Left lung (tissue), 10 donors: ENCODE results near the gene INVS. TPM values are rescaled to one million over a fixed set of nuclear protein-coding genes. Genes with fewer than 3 reads are reported as not detected.

ENCODE experiments used
- ATAC-seq: fragments of 200-7000 bp; cut with Tn5 transposase; one replicate; pipeline ENCODE4 v1.9.1; 2020; ENCODE audit warnings: moderate library complexity
- DNase-seq, 4 donors: peaks; one replicate each; pipeline ENCODE4 v3.0.0-alpha.2; 2013 to 2020
- H3K27ac ChIP-seq, 2 donors: fragments of 200-600 bp; sonication (generic) in 1 of 2; one replicate each; pipeline versions ENCODE4 v1.5.0 to v1.8.0; 2020 to 2021
- H3K27me3 ChIP-seq, 2 donors: fragments of 200-600 bp; sonication (generic) in 1 of 2; one replicate each; pipeline versions ENCODE4 v1.5.0 to v1.8.0; 2020 to 2021
- H3K36me3 ChIP-seq, 2 donors: fragments of 200-600 bp; sonication (generic) in 1 of 2; one replicate each; pipeline versions ENCODE4 v1.5.0 to v1.8.0; 2020 to 2021
- H3K4me1 ChIP-seq, 2 donors: fragments of 200-600 bp; one replicate each; pipeline ENCODE4 v1.8.0; 2021
- H3K4me3 ChIP-seq, 2 donors: fragments of 200-600 bp; sonication (generic) in 1 of 2; one replicate each; pipeline versions ENCODE4 v1.5.0 to v1.8.0; 2020 to 2021; ENCODE audit warnings: mild to moderate bottlenecking in 1 of 2
- H3K9me3 ChIP-seq, 2 donors: fragments of 200-600 bp; sonication (generic) in 1 of 2; one replicate each; pipeline versions ENCODE4 v1.5.0 to v1.8.0; 2020 to 2021
- intact Hi-C, 2 donors: fragments of 100-400 bp; cut with DNase I; formaldehyde crosslinking; loops; one replicate each; pipeline versions ENCODE4 v1.11.2 to v1.14.2; 2022
- polyA plus RNA-seq, 6 donors: library from polyadenylated mRNA; unstranded; fragments of 120-200 nt; gene quantifications; one replicate each; pipeline ENCODE4 v1.2.1, GENCODE V29; 2013; ENCODE audit not compliant: insufficient read length in 6 of 6
- total RNA-seq, 2 donors: library from RNA; stranded (reverse); fragmentation: NEBNext Ultra II Directional; extraction: Animal tissue kit (Norgen Biotek cat#: 25700); gene quantifications; one replicate each; pipeline ENCODE4 v1.2.1, GENCODE V29; 2021
- TF ChIP-seq, protein P1 (sequence below), 2 donors: fragments of 200-600 bp; sonication (generic) in 1 of 2; IDR thresholded peaks; one replicate each; pipeline versions ENCODE4 v1.5.0 to v1.8.0; 2021; ENCODE audit warnings: antibody characterized with exemption in 2 of 2
- donor health status: DM: no; HTN: yes; CAD: no.
- donor health status: DM: no; HTN: no; CAD: no.

The INVS gene
- total and polyA plus RNA-seq, 8 donors, result 21.5 to 29.9 (median 24.6) TPM

- intact Hi-C loops, result no loop called here
- Histone ChIP-seq H3K9me3 (no peaks in the 10 kb centered on the region), H3K36me3 (peaks cover 0 to 31% of the 10 kb centered on the region in 2 donors), H3K4me1 (no peaks in the 10 kb centered on the region), H3K4me3 (no peak overlapping the region), H3K27me3 (no peaks in the 10 kb centered on the region), H3K27ac (no peak overlapping the region)
- DNase-seq, result no peak
- no peak for ATAC-seq
- TF ChIP-seq, protein P1, sequence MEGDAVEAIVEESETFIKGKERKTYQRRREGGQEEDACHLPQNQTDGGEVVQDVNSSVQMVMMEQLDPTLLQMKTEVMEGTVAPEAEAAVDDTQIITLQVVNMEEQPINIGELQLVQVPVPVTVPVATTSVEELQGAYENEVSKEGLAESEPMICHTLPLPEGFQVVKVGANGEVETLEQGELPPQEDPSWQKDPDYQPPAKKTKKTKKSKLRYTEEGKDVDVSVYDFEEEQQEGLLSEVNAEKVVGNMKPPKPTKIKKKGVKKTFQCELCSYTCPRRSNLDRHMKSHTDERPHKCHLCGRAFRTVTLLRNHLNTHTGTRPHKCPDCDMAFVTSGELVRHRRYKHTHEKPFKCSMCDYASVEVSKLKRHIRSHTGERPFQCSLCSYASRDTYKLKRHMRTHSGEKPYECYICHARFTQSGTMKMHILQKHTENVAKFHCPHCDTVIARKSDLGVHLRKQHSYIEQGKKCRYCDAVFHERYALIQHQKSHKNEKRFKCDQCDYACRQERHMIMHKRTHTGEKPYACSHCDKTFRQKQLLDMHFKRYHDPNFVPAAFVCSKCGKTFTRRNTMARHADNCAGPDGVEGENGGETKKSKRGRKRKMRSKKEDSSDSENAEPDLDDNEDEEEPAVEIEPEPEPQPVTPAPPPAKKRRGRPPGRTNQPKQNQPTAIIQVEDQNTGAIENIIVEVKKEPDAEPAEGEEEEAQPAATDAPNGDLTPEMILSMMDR (IDR thresholded peaks at IDR 0.05), result no peak
Measured at GRCh38 chr9:100281676-100282387, 182.8 kb downstream of the INVS start.

- no peak overlapping the region for H3K4me3 ChIP-seq
- no peaks in the 10 kb centered on the region for H3K4me1 ChIP-seq
- no peaks in the 10 kb centered on the region for H3K9me3 ChIP-seq
- TF ChIP-seq, protein P1 (IDR thresholded peaks at IDR 0.05), result no peak
- DNase-seq (no peak), ATAC-seq (no peak)
- H3K27me3 ChIP-seq, result no peaks in the 10 kb centered on the region
- intact Hi-C loops, result no loop called here
- H3K36me3 ChIP-seq, result peaks cover 0 to 35% of the 10 kb centered on the region in 2 donors
- H3K27ac ChIP-seq, result no peak overlapping the region
Measured at GRCh38 chr9:100282388-100282719, 183.3 kb downstream of the INVS start.

- intact Hi-C loops, result no loop called here
- TF ChIP-seq, protein P1 (IDR thresholded peaks at IDR 0.05), result no peak
- H3K9me3 ChIP-seq, result peaks cover 0 to 6% of the 10 kb centered on the region in 2 donors
- ATAC-seq (no peak), DNase-seq (no peak)
- no peak overlapping the region for H3K4me3 ChIP-seq
- H3K36me3 ChIP-seq, result peaks cover 0 to 54% of the 10 kb centered on the region in 2 donors
- H3K4me1 ChIP-seq, result no peaks in the 10 kb centered on the region
- H3K27ac ChIP-seq, result no peak overlapping the region
- H3K27me3 ChIP-seq, result no peaks in the 10 kb centered on the region
Measured at GRCh38 chr9:100284247-100284646, 185.2 kb downstream of the INVS start.

GRCh38 chr9:100285080-100285479 lies 186.0 kb downstream of the INVS start:
- TF ChIP-seq, protein P1 (IDR thresholded peaks at IDR 0.05), result no peak
- Histone ChIP-seq H3K4me3 (no peak overlapping the region), H3K36me3 (peaks cover 0 to 60% of the 10 kb centered on the region in 2 donors), H3K27me3 (no peaks in the 10 kb centered on the region), H3K4me1 (no peaks in the 10 kb centered on the region), H3K9me3 (peaks cover 0 to 6% of the 10 kb centered on the region in 2 donors), H3K27ac (no peak overlapping the region)
- no peak for DNase-seq
- intact Hi-C loops, result no loop called here
- ATAC-seq, result no peak

GRCh38 chr9:100285601-100286000 lies 186.6 kb downstream of the INVS start:
- H3K27ac ChIP-seq, result no peak overlapping the region
- ATAC-seq, result no peak
- no peak for DNase-seq
- H3K4me1 ChIP-seq, result no peaks in the 10 kb centered on the region
- H3K9me3 ChIP-seq, result peaks cover 0 to 6% of the 10 kb centered on the region in 2 donors
- intact Hi-C loops, result no loop called here
- H3K4me3 ChIP-seq, result no peak overlapping the region
- no peaks in the 10 kb centered on the region for H3K27me3 ChIP-seq
- peaks cover 0 to 65% of the 10 kb centered on the region in 2 donors for H3K36me3 ChIP-seq
- TF ChIP-seq, protein P1 (IDR thresholded peaks at IDR 0.05), result no peak
